Muscle layer of colon (tissue), 2 donors: ENCODE data around the gene DYSF.

ENCODE experiments used
- H3K27ac ChIP-seq: one replicate; pipeline ENCODE4 v1.7.0; 2013; ENCODE audit warnings: low read depth, mild to moderate bottlenecking, low read length, moderate library complexity
- H3K27me3 ChIP-seq, 2 donors: one replicate each; pipeline ENCODE4 v1.7.0; 2013; ENCODE audit warnings: low read length in 2 of 2, mild to moderate bottlenecking in 2 of 2; ENCODE audit not compliant: insufficient read depth in 2 of 2, control insufficient read depth in 1 of 2
- H3K36me3 ChIP-seq: one replicate; pipeline ENCODE4 v1.7.0; 2013; ENCODE audit warnings: mild to moderate bottlenecking, low read length; ENCODE audit not compliant: insufficient read depth
- H3K4me1 ChIP-seq: one replicate; pipeline ENCODE4 v1.7.0; 2013; ENCODE audit warnings: mild to moderate bottlenecking, low read length; ENCODE audit not compliant: insufficient read depth
- H3K4me3 ChIP-seq, 2 donors: one replicate each; pipeline ENCODE4 v1.7.0; 2013; ENCODE audit warnings: low read length in 2 of 2, low read depth in 1 of 2, mild to moderate bottlenecking in 1 of 2, moderate library complexity in 1 of 2
- H3K9ac ChIP-seq: one replicate; pipeline ENCODE4 v1.7.0; 2013; ENCODE audit warnings: low read length
- H3K9me3 ChIP-seq: one replicate; pipeline ENCODE4 v1.7.0; 2013; ENCODE audit warnings: mild to moderate bottlenecking, low read length
- donor health status: abdominal sarcoma.
- donor health status: Adenocarcinoma of cecum.

DYSF gene

GRCh38 chr2:71719520-71720282 lies 266.3 kb downstream of the DYSF start:
- Histone ChIP-seq H3K4me3 (no peak overlapping the region), H3K27me3 (no peaks in the 10 kb centered on the region), H3K4me1 (peaks cover 42% of the 10 kb centered on the region), H3K36me3 (no peaks in the 10 kb centered on the region), H3K27ac (no peak overlapping the region), H3K9ac (no peak overlapping the region), H3K9me3 (no peaks in the 10 kb centered on the region)

GRCh38 chr2:71720283-71720560 lies 266.9 kb downstream of the DYSF start:
- Histone ChIP-seq H3K4me1 (peaks cover 42% of the 10 kb centered on the region), H3K9me3 (peaks cover 1% of the 10 kb centered on the region), H3K36me3 (no peaks in the 10 kb centered on the region), H3K4me3 (no peak overlapping the region), H3K27me3 (no peaks in the 10 kb centered on the region), H3K9ac (no peak overlapping the region), H3K27ac (no peak overlapping the region)

- H3K9ac ChIP-seq: no peak overlapping the region
- no peaks in the 10 kb centered on the region for H3K36me3 ChIP-seq
- no peak overlapping the region for H3K27ac ChIP-seq
- H3K9me3 ChIP-seq: peaks cover 5% of the 10 kb centered on the region
- H3K27me3 ChIP-seq: no peaks in the 10 kb centered on the region
- H3K4me3 ChIP-seq: no peak overlapping the region
- H3K4me1 ChIP-seq: peaks cover 42% of the 10 kb centered on the region
These were observed 267.4 kb downstream of the DYSF start for GRCh38 chr2:71720596-71721361.

- Histone ChIP-seq H3K36me3 (no peaks in the 10 kb centered on the region), H3K4me3 (no peak overlapping the region), H3K4me1 (peaks cover 40% of the 10 kb centered on the region), H3K27ac (no peak overlapping the region), H3K9ac (no peak overlapping the region), H3K27me3 (no peaks in the 10 kb centered on the region), H3K9me3 (peaks cover 5% of the 10 kb centered on the region)
These were observed 268.0 kb downstream of the DYSF start for GRCh38 chr2:71721362-71721665.

GRCh38 chr2:71721669-71722068 lies 268.3 kb downstream of the DYSF start:
- Histone ChIP-seq H3K27ac (no peak overlapping the region), H3K36me3 (no peaks in the 10 kb centered on the region), H3K4me1 (peaks cover 36% of the 10 kb centered on the region), H3K9me3 (peaks cover 5% of the 10 kb centered on the region), H3K27me3 (no peaks in the 10 kb centered on the region), H3K4me3 (no peak overlapping the region), H3K9ac (no peak overlapping the region)

- H3K9me3 ChIP-seq: peaks cover 5% of the 10 kb centered on the region
- H3K36me3 ChIP-seq: no peaks in the 10 kb centered on the region
- H3K4me1 ChIP-seq: peaks cover 30% of the 10 kb centered on the region
- no peak overlapping the region for H3K9ac ChIP-seq
- H3K27ac ChIP-seq: no peak overlapping the region
- no peaks in the 10 kb centered on the region for H3K27me3 ChIP-seq
- H3K4me3 ChIP-seq: no peak overlapping the region
These were observed 268.9 kb downstream of the DYSF start for GRCh38 chr2:71722286-71722685.

GRCh38 chr2:71724793-71725192 lies 271.4 kb downstream of the DYSF start:
- H3K36me3 ChIP-seq: no peaks in the 10 kb centered on the region
- H3K9ac ChIP-seq: no peak overlapping the region
- H3K27me3 ChIP-seq: no peaks in the 10 kb centered on the region
- no peak overlapping the region for H3K4me3 ChIP-seq
- H3K27ac ChIP-seq: no peak overlapping the region
- peaks cover 23% of the 10 kb centered on the region for H3K4me1 ChIP-seq
- H3K9me3 ChIP-seq: peaks cover 5% of the 10 kb centered on the region

- H3K4me1 ChIP-seq: peaks cover 12% of the 10 kb centered on the region
- no peaks in the 10 kb centered on the region for H3K36me3 ChIP-seq
- H3K27ac ChIP-seq: no peak overlapping the region
- no peak overlapping the region for H3K4me3 ChIP-seq
- H3K27me3 ChIP-seq: no peaks in the 10 kb centered on the region
- H3K9ac ChIP-seq: no peak overlapping the region
- H3K9me3 ChIP-seq: peaks cover 5% of the 10 kb centered on the region
These were observed 272.5 kb downstream of the DYSF start for GRCh38 chr2:71725836-71726235.

- Histone ChIP-seq H3K9ac (no peak overlapping the region), H3K4me3 (no peak overlapping the region), H3K27ac (no peak overlapping the region), H3K4me1 (no peaks in the 10 kb centered on the region), H3K27me3 (no peaks in the 10 kb centered on the region), H3K9me3 (peaks cover 5% of the 10 kb centered on the region), H3K36me3 (no peaks in the 10 kb centered on the region)
These were observed 274.2 kb downstream of the DYSF start for GRCh38 chr2:71727562-71727961.

- Histone ChIP-seq H3K27ac (no peak overlapping the region), H3K9ac (no peak overlapping the region), H3K4me3 (no peak overlapping the region), H3K36me3 (no peaks in the 10 kb centered on the region), H3K27me3 (no peaks in the 10 kb centered on the region), H3K4me1 (no peaks in the 10 kb centered on the region), H3K9me3 (peaks cover 5% of the 10 kb centered on the region)
These were observed 274.7 kb downstream of the DYSF start for GRCh38 chr2:71728036-71728435.

- Histone ChIP-seq H3K27ac (no peak overlapping the region), H3K9me3 (no peaks in the 10 kb centered on the region), H3K4me3 (no peak overlapping the region), H3K36me3 (no peaks in the 10 kb centered on the region), H3K4me1 (no peaks in the 10 kb centered on the region), H3K9ac (no peak overlapping the region), H3K27me3 (no peaks in the 10 kb centered on the region)
These were observed 277.5 kb downstream of the DYSF start for GRCh38 chr2:71730785-71731383.
